SH-SY5Y (cell line): Measurements from ENCODE around the gene BRMS1L.

Source experiments
- GATA2 ChIP-seq: IDR thresholded peaks from 2 replicates; pipeline ENCODE4 v1.6.1; 2011; ENCODE audit warnings: mild to moderate bottlenecking, low read depth, low read length
- GATA3 ChIP-seq: IDR thresholded peaks from 2 replicates; pipeline ENCODE4 v1.6.1; 2011; ENCODE audit warnings: low read depth, mild to moderate bottlenecking, low read length, moderate library complexity

DNA sequence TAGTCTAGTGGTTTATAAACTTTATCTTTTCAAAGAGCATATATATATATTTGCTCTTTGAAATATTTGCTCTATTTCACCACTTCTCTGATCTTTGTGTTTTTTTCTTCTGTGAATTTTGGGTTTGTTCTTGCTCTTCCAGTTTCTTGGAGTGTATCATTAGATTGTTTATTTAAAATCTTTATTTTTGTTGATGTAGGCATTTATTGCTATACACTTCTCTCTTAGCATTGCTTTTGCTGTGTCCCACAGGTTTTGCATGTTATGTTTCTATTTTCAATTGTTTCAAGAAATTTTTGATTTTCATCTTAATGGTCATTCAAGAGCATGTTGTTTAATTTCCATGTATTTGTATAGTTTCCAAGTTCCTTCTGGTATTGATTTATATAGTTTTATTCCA is 69.1 kb downstream of the BRMS1L start:
- TF ChIP-seq GATA3 (no peak), GATA2 (no peak)
